Renal pelvis (tissue), 4 donors: ENCODE results near the gene FER. TPM values are rescaled to one million over a fixed set of nuclear protein-coding genes. Genes with fewer than 3 reads are reported as not detected.
"Not testable (repeated sequence)": the region's sequence is repeated elsewhere in the genome, so short reads cannot be mapped to it uniquely, and the experiment has no call there.

Experiments
- DNase-seq: peaks from one replicate; pipeline ENCODE4 v3.0.0-alpha.2; 2013
- polyA plus RNA-seq, 3 donors: library from polyadenylated mRNA; unstranded; fragments of 120-200 nt; gene quantifications; one replicate each; pipeline ENCODE4 v1.2.1, GENCODE V29; 2013; ENCODE audit not compliant: insufficient read length in 3 of 3

FER gene
- polyA plus RNA-seq, 3 donors = 14.9 to 19.3 (median 17.3) TPM

GRCh38 chr5:109034306-109034705, 286.6 kb downstream of the FER start:
- DNase-seq = no peak

GRCh38 chr5:109035436-109035835, 287.7 kb downstream of the FER start:
- no peak for DNase-seq

GRCh38 chr5:109038209-109038840, 290.6 kb downstream of the FER start:
- DNase-seq = no peak

GRCh38 chr5:109041317-109041716, 293.6 kb downstream of the FER start:
- DNase-seq = no peak

- DNase-seq = no peak
These were observed 298.0 kb downstream of the FER start for GRCh38 chr5:109045710-109046109.

GRCh38 chr5:109049565-109049964, 301.9 kb downstream of the FER start:
- DNase-seq = no peak

GRCh38 chr5:109050321-109050720, 302.6 kb downstream of the FER start:
- DNase-seq = not testable (repeated sequence)

GRCh38 chr5:109052216-109052615, 304.5 kb downstream of the FER start:
- not testable (repeated sequence) for DNase-seq

- DNase-seq = no peak
These were observed 306.3 kb downstream of the FER start for GRCh38 chr5:109053995-109054417.

GRCh38 chr5:109060378-109061025, 312.8 kb downstream of the FER start:
- DNase-seq = no peak

- no peak for DNase-seq
These were observed 315.0 kb downstream of the FER start for GRCh38 chr5:109062664-109063063.

GRCh38 chr5:109063223-109063622, 315.5 kb downstream of the FER start:
- no peak for DNase-seq

- DNase-seq = no peak
These were observed 329.0 kb downstream of the FER start for GRCh38 chr5:109076741-109077140.

- no peak for DNase-seq
These were observed 330.8 kb downstream of the FER start for GRCh38 chr5:109078448-109078847.

GRCh38 chr5:109080481-109080880, 332.8 kb downstream of the FER start:
- DNase-seq = no peak

GRCh38 chr5:109080896-109081295, 333.2 kb downstream of the FER start:
- no peak for DNase-seq

- DNase-seq = no peak
These were observed 336.2 kb downstream of the FER start for GRCh38 chr5:109083937-109084336.

- DNase-seq = no peak
These were observed 341.5 kb downstream of the FER start for GRCh38 chr5:109089191-109089590.

GRCh38 chr5:109099081-109099480, 351.4 kb downstream of the FER start:
- DNase-seq = no peak

- DNase-seq = peak; percentile 4
These were observed 353.3 kb downstream of the FER start for GRCh38 chr5:109100971-109101370.

- no peak for DNase-seq
These were observed 354.5 kb downstream of the FER start for GRCh38 chr5:109102096-109102690.

- peak; percentile 17 for DNase-seq
These were observed 358.1 kb downstream of the FER start for GRCh38 chr5:109105631-109106267.

GRCh38 chr5:109111680-109112079, 364.0 kb downstream of the FER start:
- no peak for DNase-seq
